HCT116 (cell line): ENCODE measurements around the gene HHLA2. TPM values are rescaled to one million over a fixed set of nuclear protein-coding genes. Genes with fewer than 3 reads are reported as not detected.

Experiments
- ATAC-seq: fragments of 200-7000 bp; cut with Tn5 transposase; 2 replicates; pipeline ENCODE4 v1.9.1; 2020; ENCODE audit warnings: mild to moderate bottlenecking, moderate library complexity
- BruUV-seq: library from RNA; stranded (reverse); fragments of 400-500 nt; replicated peaks from 2 replicates; lab custom pipeline; 2021; lab: Mats Ljungman, UMichigan
- CTCF ChIA-PET: fragments of 300-600 bp; sonication (Branson Sonifier 250); formaldehyde crosslinking; loops from one replicate; lab custom pipeline; 2021; ENCODE audit warnings: antibody characterized with exemption; lab: Charles Lee
- POLR2A ChIA-PET: fragments of 300-600, 350-600 bp; sonication (Branson Sonifier 250); formaldehyde crosslinking; loops from one replicate; lab custom pipeline; 2021; ENCODE audit warnings: antibody characterized with exemption; lab: Charles Lee
- RAD21 ChIA-PET, 2 experiments: fragments of 300-600 bp; sonication (Branson Sonifier 250); formaldehyde crosslinking; loops; one replicate each; lab custom pipeline; 2023; ENCODE audit warnings: low total read pairs in 2 of 2; ENCODE audit not compliant: uncharacterized antibody in 2 of 2, unreplicated experiment in 2 of 2, low non-redundant PET in 1 of 2; lab: Charles Lee
- DNase-seq: peaks from one replicate; pipeline ENCODE4 v3.0.0-alpha.2; 2010; ENCODE audit warnings: low read depth, low spot score
- H2AFZ ChIP-seq: fragments of 200-600 bp; shearing (Covaris generic), sonication (generic); 2 replicates; pipeline ENCODE4 v1.6.1; 2017; ENCODE audit warnings: low read depth, mixed run types, mixed read lengths, antibody characterized with exemption, low read length; ENCODE audit not compliant: poor library complexity, severe bottlenecking
- H3K27ac ChIP-seq: 2 replicates; pipeline ENCODE4 v1.5.1; 2012; ENCODE audit warnings: low read depth, low read length
- H3K27me3 ChIP-seq: fragments of 200-600 bp; sonication (generic); 2 replicates; pipeline ENCODE4 v1.6.1; 2016; ENCODE audit warnings: mixed run types, low read length, mixed read lengths; ENCODE audit not compliant: insufficient read depth
- H3K36me3 ChIP-seq, 2 experiments: fragments of 200-500 bp in 1 of 2; fragments of 200-600 bp in 1 of 2; sonication (Bioruptor generic) in 1 of 2; sonication (generic) in 1 of 2; 2 replicates each; pipeline versions ENCODE4 v1.5.1 to v1.6.1; 2014 to 2016; ENCODE audit warnings: low read length in 2 of 2, inconsistent platforms in 1 of 2, mixed read lengths in 1 of 2, mixed run types in 1 of 2; ENCODE audit not compliant: insufficient read depth in 2 of 2, control insufficient read depth in 1 of 2
- H3K4me1 ChIP-seq, 2 experiments: fragments of 200-600 bp in 1 of 2; sonication (generic) in 1 of 2; 2 replicates each; pipeline versions ENCODE4 v1.5.1 to v1.6.1; 2012 to 2017; ENCODE audit warnings: low read length in 2 of 2, inconsistent platforms in 1 of 2, mild to moderate bottlenecking in 1 of 2, mixed read lengths in 1 of 2, mixed run types in 1 of 2, moderate library complexity in 1 of 2; ENCODE audit not compliant: insufficient read depth in 2 of 2, control insufficient read depth in 1 of 2
- H3K4me2 ChIP-seq: fragments of 200-600 bp; sonication (generic); 2 replicates; pipeline ENCODE4 v1.6.1; 2017; ENCODE audit warnings: mixed run types, low read length, mixed read lengths
- H3K4me3 ChIP-seq, 2 experiments: fragments of 200-600 bp in 1 of 2; sonication (generic) in 1 of 2; replicated peaks in 1 of 2; 2 replicates each; pipeline ENCODE4 v1.5.1; 2011 to 2016; ENCODE audit warnings: low read length in 2 of 2, control low read depth in 1 of 2, low read depth in 1 of 2, mild to moderate bottlenecking in 1 of 2, mixed read lengths in 1 of 2, mixed run types in 1 of 2
- H3K79me2 ChIP-seq: fragments of 200-600 bp; sonication (generic); 2 replicates; pipeline ENCODE4 v1.6.1; 2017; ENCODE audit warnings: mild to moderate bottlenecking, mixed run types, low read length, moderate library complexity, mixed read lengths; ENCODE audit not compliant: insufficient read depth
- H3K9ac ChIP-seq: fragments of 200-600 bp; sonication (generic); 2 replicates; pipeline ENCODE4 v1.6.1; 2016; ENCODE audit warnings: low read length, mixed read lengths
- H3K9me2 ChIP-seq: fragments of 200-600 bp; sonication (generic), shearing (Covaris generic); 2 replicates; pipeline ENCODE4 v1.6.1; 2017; ENCODE audit warnings: mixed run types, mild to moderate bottlenecking, moderate library complexity; ENCODE audit not compliant: insufficient read depth
- H3K9me3 ChIP-seq, 2 experiments: fragments of 200-500 bp in 1 of 2; fragments of 200-600 bp in 1 of 2; sonication (Bioruptor generic) in 1 of 2; sonication (generic) in 1 of 2; 2 replicates each; pipeline ENCODE4 v1.6.1; 2014 to 2017; ENCODE audit warnings: low read length in 2 of 2, mixed read lengths in 2 of 2, inconsistent platforms in 1 of 2, low read depth in 1 of 2, mild to moderate bottlenecking in 1 of 2, mixed run types in 1 of 2, moderate library complexity in 1 of 2; ENCODE audit not compliant: control insufficient read depth in 1 of 2, insufficient read depth in 1 of 2
- H4K20me1 ChIP-seq: fragments of 200-600 bp; sonication (generic), shearing (Covaris generic); 2 replicates; pipeline ENCODE4 v1.6.1; 2017; ENCODE audit warnings: mixed run types, mild to moderate bottlenecking, moderate library complexity; ENCODE audit not compliant: insufficient read depth
- CBX3 ChIP-seq: IDR thresholded peaks from 2 replicates; pipeline ENCODE4 v1.6.1; 2012; ENCODE audit warnings: low read depth
- CEBPB ChIP-seq: IDR thresholded peaks from 2 replicates; pipeline ENCODE4 v1.6.1; 2012; ENCODE audit warnings: low read depth
- CTCF ChIP-seq, 3 experiments: fragments of 200-600 bp in 1 of 3; sonication (generic) in 1 of 3; IDR thresholded peaks in 2 of 3; conservative IDR thresholded peaks in 1 of 3; 2 replicates each; pipeline ENCODE4 v1.5.1; 2012 to 2017; ENCODE audit warnings: low read depth in 2 of 3, low read length in 2 of 3, antibody characterized with exemption in 1 of 3, borderline replicate concordance in 1 of 3, control low read depth in 1 of 3, mild to moderate bottlenecking in 1 of 3, mixed read lengths in 1 of 3, mixed run types in 1 of 3, moderate library complexity in 1 of 3; ENCODE audit not compliant: insufficient read depth in 1 of 3
- EZH2 ChIP-seq: fragments of 200-600 bp; sonication (generic); IDR thresholded peaks from 2 replicates; pipeline ENCODE4 v1.6.1; 2017; ENCODE audit warnings: antibody characterized with exemption, mixed run types
- EZH2phosphoT487 ChIP-seq: fragments of 200-600 bp; IDR thresholded peaks from 2 replicates; pipeline ENCODE4 v1.6.1; 2018; ENCODE audit warnings: antibody characterized with exemption, borderline replicate concordance
- FOSL1 ChIP-seq: IDR thresholded peaks from 2 replicates; pipeline ENCODE4 v1.6.1; 2012; ENCODE audit warnings: low read depth
- JUND ChIP-seq: IDR thresholded peaks from 2 replicates; pipeline ENCODE4 v1.6.1; 2012
- RAD21 ChIP-seq: IDR thresholded peaks from 2 replicates; pipeline ENCODE4 v1.6.1; 2012; ENCODE audit warnings: low read depth, mild to moderate bottlenecking
- REST ChIP-seq: IDR thresholded peaks from 2 replicates; pipeline ENCODE4 v1.6.1; 2012; ENCODE audit warnings: low read depth
- SP1 ChIP-seq: IDR thresholded peaks from 2 replicates; pipeline ENCODE4 v1.6.1; 2012; ENCODE audit warnings: low read depth
- SRF ChIP-seq: IDR thresholded peaks from 2 replicates; pipeline ENCODE4 v1.6.1; 2012; ENCODE audit warnings: low read depth
- TCF7L2 ChIP-seq: IDR thresholded peaks from 2 replicates; pipeline ENCODE4 v1.7.0; 2011; ENCODE audit warnings: borderline replicate concordance, inconsistent platforms; ENCODE audit not compliant: insufficient read depth, insufficient read length; ENCODE audit errors: extremely low read depth
- YY1 ChIP-seq: IDR thresholded peaks from 2 replicates; pipeline ENCODE4 v1.6.1; 2011; ENCODE audit warnings: low read length, low read depth, moderate library complexity, mild to moderate bottlenecking; ENCODE audit not compliant: insufficient replicate concordance; ENCODE audit errors: extremely low read depth
- ZBTB33 ChIP-seq: IDR thresholded peaks from 2 replicates; pipeline ENCODE4 v1.6.1; 2011; ENCODE audit warnings: mild to moderate bottlenecking, low read length, moderate library complexity; ENCODE audit not compliant: insufficient replicate concordance; ENCODE audit errors: extremely low read depth
- ZNF274 ChIP-seq: fragments of 200-500 bp; sonication (Bioruptor generic); IDR thresholded peaks from 2 replicates; pipeline ENCODE4 v1.6.1; 2014; ENCODE audit warnings: mild to moderate bottlenecking, low read depth, low read length, inconsistent platforms
- intact Hi-C: fragments of 100-400 bp; cut with micrococcal nuclease; formaldehyde crosslinking; loops from 2 replicates; pipeline ENCODE4 v1.10.0; 2022
- total RNA-seq: library from RNA; stranded (reverse); gene quantifications from one replicate; pipeline ENCODE4 v1.2.1, GENCODE V29; 2021; ENCODE audit not compliant: unreplicated experiment
- TF ChIP-seq, protein P1 (sequence below): IDR thresholded peaks from 2 replicates; pipeline ENCODE4 v1.6.1; 2012
- TF ChIP-seq, protein P2 (sequence below): IDR thresholded peaks from 2 replicates; pipeline ENCODE4 v1.6.1; 2012

The HHLA2 gene
- total RNA-seq, 1 experiment from 2014 or later: not detected

- H3K4me2 ChIP-seq: no peak overlapping the region
- H4K20me1 ChIP-seq: no peaks in the 10 kb centered on the region
- intact Hi-C loops: loop anchor here (5.0 kb wide), 2 partner anchors 562 to 1172 kb away; no protein-coding TSS in a partner anchor
- no peak overlapping the region for H3K27ac ChIP-seq
- H3K36me3 ChIP-seq: no peaks in the 10 kb centered on the region
- TF ChIP-seq FOSL1: no peak
- no peak for TF ChIP-seq ZNF274
- no peak for TF ChIP-seq CTCF (IDR thresholded peaks at IDR 0.05 in 2 of 3, conservative IDR thresholded peaks at IDR 0.05 in 1 of 3; ENCODE audit: borderline replicate concordance in 1 of 3, insufficient read depth in 1 of 3, low read depth in 2 of 3, low read length in 2 of 3)
- TF ChIP-seq JUND: no peak
- no peak for TF ChIP-seq SRF
- TF ChIP-seq RAD21: no peak
- no peak for TF ChIP-seq ZBTB33
- TF ChIP-seq EZH2: no peak
- TF ChIP-seq CEBPB: no peak
- no peak for TF ChIP-seq TCF7L2
- TF ChIP-seq, protein P1, sequence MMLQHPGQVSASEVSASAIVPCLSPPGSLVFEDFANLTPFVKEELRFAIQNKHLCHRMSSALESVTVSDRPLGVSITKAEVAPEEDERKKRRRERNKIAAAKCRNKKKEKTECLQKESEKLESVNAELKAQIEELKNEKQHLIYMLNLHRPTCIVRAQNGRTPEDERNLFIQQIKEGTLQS: no peak
- TF ChIP-seq, protein P2, sequence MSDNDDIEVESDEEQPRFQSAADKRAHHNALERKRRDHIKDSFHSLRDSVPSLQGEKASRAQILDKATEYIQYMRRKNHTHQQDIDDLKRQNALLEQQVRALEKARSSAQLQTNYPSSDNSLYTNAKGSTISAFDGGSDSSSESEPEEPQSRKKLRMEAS: no peak
- no peak for TF ChIP-seq YY1
- no peak for TF ChIP-seq EZH2phosphoT487
- TF ChIP-seq SP1: no peak
- no peak for TF ChIP-seq CBX3
- no peak for TF ChIP-seq REST
- no peaks in the 10 kb centered on the region for H3K79me2 ChIP-seq
- CTCF ChIA-PET: no interaction called here
- no peak overlapping the region for H3K9ac ChIP-seq
- H3K9me3 ChIP-seq: no peaks in the 10 kb centered on the region
- H2AFZ ChIP-seq: no peak overlapping the region
- POLR2A ChIA-PET: no interaction called here
- H3K9me2 ChIP-seq: no peaks in the 10 kb centered on the region
- peaks cover 0 to 12% of the 10 kb centered on the region in 2 experiments; a peak in 1 of 4 replicates for H3K4me1 ChIP-seq
- RAD21 ChIA-PET: no interaction called here
- H3K27me3 ChIP-seq: no peaks in the 10 kb centered on the region
- no TSS peak for BruUV-seq
- H3K4me3 ChIP-seq: no peak overlapping the region
- DNase-seq (no peak), ATAC-seq (no peak)
These were observed 113.4 kb downstream of the HHLA2 start for GRCh38 chr3:108409800-108410178.
